Measurements from ENCODE around the gene MAGI3. TPM values are rescaled to one million over a fixed set of nuclear protein-coding genes. Genes with fewer than 3 reads are reported as not detected.

The MAGI3 gene
- polyA plus RNA-seq, 2 of the 4 experiments (the other 2 are of a cell fraction) = 3.8 to 7.9 TPM

DNA sequence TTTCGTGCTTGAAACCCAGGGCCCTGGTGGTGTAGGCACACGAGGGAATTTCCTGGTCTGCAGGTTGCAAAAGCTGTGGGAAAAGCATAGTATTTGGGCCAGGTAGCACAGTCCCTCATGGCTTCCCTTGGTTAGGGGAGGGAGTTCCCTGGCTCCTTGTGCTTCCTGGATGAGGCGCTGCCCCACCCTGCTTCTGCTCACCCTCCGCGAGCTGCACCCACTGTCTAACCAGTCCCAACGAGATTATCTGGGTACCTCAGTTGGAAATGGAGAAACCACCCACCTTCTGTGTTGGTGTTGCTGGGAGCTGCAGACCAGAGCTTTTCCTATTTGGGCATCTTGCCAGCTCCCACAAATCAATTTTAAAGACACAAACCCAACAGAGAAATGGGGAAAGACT is 186.0 kb downstream of the MAGI3 start:
- no peak for ATAC-seq
- H3K27ac ChIP-seq = no peak overlapping the region
- no peaks in the 10 kb centered on the region for H3K4me1 ChIP-seq
- no CpG with 5 or more reads among the region's 6 CpGs for WGBS (ENCODE audit: missing lambda C conversion rate)
- FAIRE-seq = no peak
- TF ChIP-seq EHMT2 (IDR thresholded peaks at IDR 0.05; ENCODE audit: low read depth) (no peak), FOSB (CRISPR knock-in tag; IDR thresholded peaks at IDR 0.05) (no peak), CHD4 (IDR thresholded peaks at IDR 0.05; ENCODE audit: borderline replicate concordance) (no peak), SREBF2 (IDR thresholded peaks at IDR 0.05) (no peak), RCOR1 (IDR thresholded peaks at IDR 0.05; ENCODE audit: low read depth, low read length) (no peak), NFE2L2 (conservative IDR thresholded peaks at IDR 0.05; ENCODE audit: low read length) (no peak), ZFP36 (IDR thresholded peaks at IDR 0.05; ENCODE audit: borderline replicate concordance, partially characterized antibody) (no peak), ZSCAN20 (CRISPR knock-in tag; IDR thresholded peaks at IDR 0.05) (no peak), MAFK (IDR thresholded peaks at IDR 0.05; ENCODE audit: partially characterized antibody) (no peak), TFCP2L1 (CRISPR knock-in tag; IDR thresholded peaks at IDR 0.05) (no peak), ZC3H11A (IDR thresholded peaks at IDR 0.05) (no peak), RAD21 (conservative IDR thresholded peaks at IDR 0.05 in 1 of 2, IDR thresholded peaks at IDR 0.05 in 1 of 2) (no peak), HOXB13 (CRISPR knock-in tag; IDR thresholded peaks at IDR 0.05; ENCODE audit: low read depth) (no peak)
- TF ChIP-seq, protein P1, sequence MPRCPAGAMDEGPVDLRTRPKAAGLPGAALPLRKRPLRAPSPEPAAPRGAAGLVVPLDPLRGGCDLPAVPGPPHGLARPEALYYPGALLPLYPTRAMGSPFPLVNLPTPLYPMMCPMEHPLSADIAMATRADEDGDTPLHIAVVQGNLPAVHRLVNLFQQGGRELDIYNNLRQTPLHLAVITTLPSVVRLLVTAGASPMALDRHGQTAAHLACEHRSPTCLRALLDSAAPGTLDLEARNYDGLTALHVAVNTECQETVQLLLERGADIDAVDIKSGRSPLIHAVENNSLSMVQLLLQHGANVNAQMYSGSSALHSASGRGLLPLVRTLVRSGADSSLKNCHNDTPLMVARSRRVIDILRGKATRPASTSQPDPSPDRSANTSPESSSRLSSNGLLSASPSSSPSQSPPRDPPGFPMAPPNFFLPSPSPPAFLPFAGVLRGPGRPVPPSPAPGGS (IDR thresholded peaks at IDR 0.05) = no peak
- TF ChIP-seq, protein P2, sequence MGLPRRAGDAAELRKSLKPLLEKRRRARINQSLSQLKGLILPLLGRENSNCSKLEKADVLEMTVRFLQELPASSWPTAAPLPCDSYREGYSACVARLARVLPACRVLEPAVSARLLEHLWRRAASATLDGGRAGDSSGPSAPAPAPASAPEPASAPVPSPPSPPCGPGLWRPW (IDR thresholded peaks at IDR 0.05) = no peak
- TF ChIP-seq, protein P3, sequence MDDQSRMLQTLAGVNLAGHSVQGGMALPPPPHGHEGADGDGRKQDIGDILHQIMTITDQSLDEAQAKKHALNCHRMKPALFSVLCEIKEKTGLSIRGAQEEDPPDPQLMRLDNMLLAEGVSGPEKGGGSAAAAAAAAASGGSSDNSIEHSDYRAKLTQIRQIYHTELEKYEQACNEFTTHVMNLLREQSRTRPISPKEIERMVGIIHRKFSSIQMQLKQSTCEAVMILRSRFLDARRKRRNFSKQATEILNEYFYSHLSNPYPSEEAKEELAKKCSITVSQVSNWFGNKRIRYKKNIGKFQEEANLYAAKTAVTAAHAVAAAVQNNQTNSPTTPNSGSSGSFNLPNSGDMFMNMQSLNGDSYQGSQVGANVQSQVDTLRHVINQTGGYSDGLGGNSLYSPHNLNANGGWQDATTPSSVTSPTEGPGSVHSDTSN (IDR thresholded peaks at IDR 0.05) = no peak
- DNase-seq (ENCODE audit: low read depth in 1 of 2, low spot score in 1 of 2) = no peak
- no peaks in the 10 kb centered on the region for H3K9me3 ChIP-seq
- ChIA-PET POLR2A (no interaction called here), CTCF (interaction anchor here (0.6 kb wide), 1 partner anchor 27 kb away, joined by 3 read pairs; no protein-coding TSS in a partner anchor)
- no peak overlapping the region for H3K4me3 ChIP-seq
- H3K4me2 ChIP-seq = no peak overlapping the region

DNA sequence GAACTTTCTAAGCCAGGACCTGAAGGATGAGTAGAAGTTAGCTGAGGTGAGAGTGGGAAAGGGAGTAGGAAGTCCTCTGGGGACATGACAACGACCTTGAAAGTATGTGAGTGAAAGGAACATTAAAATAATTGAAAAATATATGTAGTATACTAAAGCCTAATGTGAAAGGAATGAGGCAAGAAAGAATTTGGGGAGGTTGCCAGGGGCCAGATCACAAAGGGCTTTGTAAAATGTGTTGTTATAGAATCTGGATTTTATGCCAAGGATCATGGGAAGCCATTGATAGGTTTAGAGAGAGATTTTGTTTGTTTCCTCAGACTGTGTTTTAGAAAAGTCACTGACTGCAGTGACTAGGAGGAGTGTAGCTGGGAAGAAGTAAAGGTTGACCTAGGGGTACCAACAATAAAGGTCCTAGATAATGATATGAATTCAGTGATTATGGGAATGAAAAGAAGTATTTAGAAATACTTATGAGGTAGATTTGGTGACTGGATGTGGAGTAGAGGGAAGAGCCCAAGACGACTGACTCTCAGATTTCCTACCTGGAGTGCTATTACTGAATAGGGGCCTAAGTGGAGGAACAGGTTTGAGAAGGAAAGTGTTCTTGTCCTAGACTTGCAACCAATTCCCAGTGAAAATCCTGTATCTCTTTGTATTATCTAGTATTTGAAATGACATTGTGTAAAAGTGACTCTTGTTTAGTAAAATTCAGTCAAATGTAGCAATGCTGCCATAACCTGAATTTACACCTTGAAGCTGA is 189.1 kb downstream of the MAGI3 start:
- Histone ChIP-seq H3K9me3 (no peaks in the 10 kb centered on the region), H3K27ac (no peak overlapping the region), H3K4me2 (no peak overlapping the region), H3K4me1 (no peaks in the 10 kb centered on the region), H3K4me3 (no peak overlapping the region)
- CTCF ChIA-PET = no interaction called here
- 88% methylated on average over 2 of the region's 2 CpGs for WGBS (ENCODE audit: missing lambda C conversion rate)
- TF ChIP-seq ESRRA (IDR thresholded peaks at IDR 0.05; ENCODE audit: borderline replicate concordance, low read length) (no peak), CHD2 (IDR thresholded peaks at IDR 0.05; ENCODE audit: low read length, partially characterized antibody) (no peak), CEBPB (IDR thresholded peaks at IDR 0.05) (no peak), NR3C1 (IDR thresholded peaks at IDR 0.05) (no peak)
- TF ChIP-seq, protein P4, sequence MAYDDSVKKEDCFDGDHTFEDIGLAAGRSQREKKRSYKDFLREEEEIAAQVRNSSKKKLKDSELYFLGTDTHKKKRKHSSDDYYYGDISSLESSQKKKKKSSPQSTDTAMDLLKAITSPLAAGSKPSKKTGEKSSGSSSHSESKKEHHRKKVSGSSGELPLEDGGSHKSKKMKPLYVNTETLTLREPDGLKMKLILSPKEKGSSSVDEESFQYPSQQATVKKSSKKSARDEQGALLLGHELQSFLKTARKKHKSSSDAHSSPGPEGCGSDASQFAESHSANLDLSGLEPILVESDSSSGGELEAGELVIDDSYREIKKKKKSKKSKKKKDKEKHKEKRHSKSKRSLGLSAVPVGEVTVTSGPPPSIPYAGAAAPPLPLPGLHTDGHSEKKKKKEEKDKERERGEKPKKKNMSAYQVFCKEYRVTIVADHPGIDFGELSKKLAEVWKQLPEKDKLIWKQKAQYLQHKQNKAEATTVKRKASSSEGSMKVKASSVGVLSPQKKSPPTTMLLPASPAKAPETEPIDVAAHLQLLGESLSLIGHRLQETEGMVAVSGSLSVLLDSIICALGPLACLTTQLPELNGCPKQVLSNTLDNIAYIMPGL (CRISPR knock-in tag; IDR thresholded peaks at IDR 0.05; ENCODE audit: borderline replicate concordance) = no peak
- POLR2A ChIA-PET = no interaction called here
- DNase-seq (ENCODE audit: low read depth in 1 of 2, low spot score in 1 of 2) (no peak), ATAC-seq (no peak), FAIRE-seq (no peak)

Measured in A549 (cell line).